Panc1 (cell line): ENCODE measurements around the gene CELF2.

Experiments
- POLR2AphosphoS5 ChIP-seq: IDR thresholded peaks from 2 replicates; pipeline ENCODE4 v1.6.1; 2012; ENCODE audit warnings: mild to moderate bottlenecking, low read depth, low read length, moderate library complexity
- TCF7L2 ChIP-seq: IDR thresholded peaks from 2 replicates; pipeline ENCODE4 v1.6.1; 2011; ENCODE audit warnings: mild to moderate bottlenecking, low read depth, low read length, inconsistent platforms
- TF ChIP-seq, protein P1 (sequence below): fragments of 450-650 bp; IDR thresholded peaks from 2 replicates; pipeline ENCODE4 v1.5.1; 2017; ENCODE audit warnings: mild to moderate bottlenecking
- TF ChIP-seq, protein P2 (sequence below), 2 experiments: IDR thresholded peaks; 2 replicates each; pipeline ENCODE4 v1.6.1; 2011 to 2012; ENCODE audit warnings: low read depth in 2 of 2, control low read depth in 1 of 2, low read length in 1 of 2, mild to moderate bottlenecking in 1 of 2, moderate library complexity in 1 of 2; ENCODE audit not compliant: insufficient read depth in 1 of 2

DNA sequence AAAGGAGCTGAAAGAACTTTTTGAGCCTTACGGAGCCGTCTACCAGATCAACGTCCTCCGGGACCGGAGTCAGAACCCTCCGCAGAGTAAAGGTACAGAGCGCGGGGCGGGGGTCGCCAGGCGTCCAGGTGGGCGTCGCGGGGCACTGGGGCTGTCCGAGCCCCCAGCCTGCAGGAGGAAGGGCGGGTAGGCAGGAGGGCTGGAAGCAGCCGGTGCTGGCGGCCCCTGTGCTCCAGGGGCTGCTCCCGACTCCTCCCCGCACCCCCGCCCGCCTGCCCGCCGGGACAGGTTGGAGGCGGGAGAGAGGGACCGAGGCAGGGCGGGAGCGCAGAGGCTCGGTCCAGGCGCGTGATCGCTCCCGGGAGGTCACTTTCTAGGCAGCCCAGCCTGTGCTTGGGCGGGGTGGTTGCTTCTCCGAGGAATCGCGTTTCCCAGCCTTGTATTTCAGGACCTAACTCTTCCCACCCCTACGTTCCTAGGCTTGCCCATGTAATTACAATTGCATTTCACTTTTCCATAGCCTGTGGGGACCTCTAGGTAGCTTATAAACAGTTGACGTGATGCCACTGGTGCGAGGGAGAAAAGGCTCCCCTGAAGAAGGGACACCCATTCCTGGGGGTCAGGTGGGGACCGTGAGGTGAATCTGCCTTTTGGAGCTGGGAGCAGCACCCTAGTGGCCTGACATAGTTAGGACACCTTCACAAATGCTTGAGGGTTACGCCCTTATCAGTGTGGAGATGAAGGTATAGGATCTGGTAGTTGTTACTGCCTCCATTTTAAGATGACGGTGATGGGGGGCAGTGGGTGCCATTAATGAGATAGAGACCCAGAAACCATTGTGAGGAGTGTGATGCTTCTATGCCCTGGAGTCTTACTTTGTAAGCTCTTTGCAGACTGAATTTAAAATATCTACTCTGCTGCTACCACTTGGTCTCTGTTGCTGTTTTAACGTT is 148.2 kb downstream of the CELF2 start:
- TF ChIP-seq, protein P1, sequence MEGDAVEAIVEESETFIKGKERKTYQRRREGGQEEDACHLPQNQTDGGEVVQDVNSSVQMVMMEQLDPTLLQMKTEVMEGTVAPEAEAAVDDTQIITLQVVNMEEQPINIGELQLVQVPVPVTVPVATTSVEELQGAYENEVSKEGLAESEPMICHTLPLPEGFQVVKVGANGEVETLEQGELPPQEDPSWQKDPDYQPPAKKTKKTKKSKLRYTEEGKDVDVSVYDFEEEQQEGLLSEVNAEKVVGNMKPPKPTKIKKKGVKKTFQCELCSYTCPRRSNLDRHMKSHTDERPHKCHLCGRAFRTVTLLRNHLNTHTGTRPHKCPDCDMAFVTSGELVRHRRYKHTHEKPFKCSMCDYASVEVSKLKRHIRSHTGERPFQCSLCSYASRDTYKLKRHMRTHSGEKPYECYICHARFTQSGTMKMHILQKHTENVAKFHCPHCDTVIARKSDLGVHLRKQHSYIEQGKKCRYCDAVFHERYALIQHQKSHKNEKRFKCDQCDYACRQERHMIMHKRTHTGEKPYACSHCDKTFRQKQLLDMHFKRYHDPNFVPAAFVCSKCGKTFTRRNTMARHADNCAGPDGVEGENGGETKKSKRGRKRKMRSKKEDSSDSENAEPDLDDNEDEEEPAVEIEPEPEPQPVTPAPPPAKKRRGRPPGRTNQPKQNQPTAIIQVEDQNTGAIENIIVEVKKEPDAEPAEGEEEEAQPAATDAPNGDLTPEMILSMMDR, result peak; percentile 33
- no peak for TF ChIP-seq POLR2AphosphoS5
- TF ChIP-seq, protein P2, sequence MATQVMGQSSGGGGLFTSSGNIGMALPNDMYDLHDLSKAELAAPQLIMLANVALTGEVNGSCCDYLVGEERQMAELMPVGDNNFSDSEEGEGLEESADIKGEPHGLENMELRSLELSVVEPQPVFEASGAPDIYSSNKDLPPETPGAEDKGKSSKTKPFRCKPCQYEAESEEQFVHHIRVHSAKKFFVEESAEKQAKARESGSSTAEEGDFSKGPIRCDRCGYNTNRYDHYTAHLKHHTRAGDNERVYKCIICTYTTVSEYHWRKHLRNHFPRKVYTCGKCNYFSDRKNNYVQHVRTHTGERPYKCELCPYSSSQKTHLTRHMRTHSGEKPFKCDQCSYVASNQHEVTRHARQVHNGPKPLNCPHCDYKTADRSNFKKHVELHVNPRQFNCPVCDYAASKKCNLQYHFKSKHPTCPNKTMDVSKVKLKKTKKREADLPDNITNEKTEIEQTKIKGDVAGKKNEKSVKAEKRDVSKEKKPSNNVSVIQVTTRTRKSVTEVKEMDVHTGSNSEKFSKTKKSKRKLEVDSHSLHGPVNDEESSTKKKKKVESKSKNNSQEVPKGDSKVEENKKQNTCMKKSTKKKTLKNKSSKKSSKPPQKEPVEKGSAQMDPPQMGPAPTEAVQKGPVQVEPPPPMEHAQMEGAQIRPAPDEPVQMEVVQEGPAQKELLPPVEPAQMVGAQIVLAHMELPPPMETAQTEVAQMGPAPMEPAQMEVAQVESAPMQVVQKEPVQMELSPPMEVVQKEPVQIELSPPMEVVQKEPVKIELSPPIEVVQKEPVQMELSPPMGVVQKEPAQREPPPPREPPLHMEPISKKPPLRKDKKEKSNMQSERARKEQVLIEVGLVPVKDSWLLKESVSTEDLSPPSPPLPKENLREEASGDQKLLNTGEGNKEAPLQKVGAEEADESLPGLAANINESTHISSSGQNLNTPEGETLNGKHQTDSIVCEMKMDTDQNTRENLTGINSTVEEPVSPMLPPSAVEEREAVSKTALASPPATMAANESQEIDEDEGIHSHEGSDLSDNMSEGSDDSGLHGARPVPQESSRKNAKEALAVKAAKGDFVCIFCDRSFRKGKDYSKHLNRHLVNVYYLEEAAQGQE (IDR thresholded peaks at IDR 0.05; ENCODE audit: insufficient read depth in 1 of 2, low read depth in 2 of 2, low read length in 1 of 2), result no peak
- no peak for TF ChIP-seq TCF7L2
